A549 treated with GW870086 at 1 μM for 4 hours (cell line): ENCODE data around the gene OR6K6. TPM values are rescaled to one million over a fixed set of nuclear protein-coding genes. Genes with fewer than 3 reads are reported as not detected.

Source experiments
- total RNA-seq: library from RNA; stranded (reverse); fragments of 200-300 nt; extraction: Qiagen RNA extraction; gene quantifications from 5 replicates; pipeline ENCODE4 v1.2.3, GENCODE V29; 2022; ENCODE audit warnings: low read depth

The OR6K6 gene
- not detected in 5 replicates for total RNA-seq

GRCh38 chr1:158754420-158754819 lies at the start of gene OR6K6:
Gene OR6K6 (plus strand): TSS chr1:158754720. CDS start chr1:158754888, 168 bp downstream.

GRCh38 chr1:158720620-158721019 lies 33.9 kb upstream of the OR6K6 start, which contains the start of gene OR6K3:
Gene OR6K3 (minus strand): TSS chr1:158720720. CDS start chr1:158718115, 2,605 bp downstream.

GRCh38 chr1:158771950-158772866 lies 17.7 kb downstream of the OR6K6 start, which contains the start of gene OR6N1:
Gene OR6N1 (minus strand): TSS chr1:158772195. CDS start chr1:158766682, 5,513 bp downstream.

GRCh38 chr1:158781104-158781503 lies 26.6 kb downstream of the OR6K6 start, which contains the start of gene OR6N2:
Gene OR6N2 (minus strand): TSS chr1:158781204. CDS start chr1:158777635, 3,569 bp downstream.

Other genes with a start within 250 kb of the OR6K6 start
- not detected in 5 replicates for gene OR6Y1, start 200.3 kb upstream of the OR6K6 start, total RNA-seq
- not detected in 5 replicates for gene OR6P1, start 184.1 kb upstream of the OR6K6 start, total RNA-seq
- not detected in 5 replicates for gene OR10X1, start 174.8 kb upstream of the OR6K6 start, total RNA-seq
- not detected in 5 replicates for gene OR10Z1, start 149.5 kb upstream of the OR6K6 start, total RNA-seq
- gene SPTA1, start 68.0 kb upstream of the OR6K6 start, total RNA-seq, result not detected in 5 replicates
- gene OR6K2, start 54.1 kb upstream of the OR6K6 start, total RNA-seq, result not detected in 5 replicates
- not detected in 5 replicates for gene OR6K3, start 34.0 kb upstream of the OR6K6 start, total RNA-seq
- not detected in 5 replicates for gene OR6N1, start 17.5 kb downstream of the OR6K6 start, total RNA-seq
- not detected in 5 replicates for gene OR6N2, start 26.5 kb downstream of the OR6K6 start, total RNA-seq
- not detected in 5 replicates for gene MNDA, start 76.6 kb downstream of the OR6K6 start, total RNA-seq
- not detected in 5 replicates for gene PYHIN1, start 176.8 kb downstream of the OR6K6 start, total RNA-seq